ENCODE data around the gene HCCS.
"Not testable (repeated sequence)": the region's sequence is repeated elsewhere in the genome, so short reads cannot be mapped to it uniquely, and the experiment has no call there.

HCCS gene

GRCh38 chrX:11111037-11111851 is at the start of gene HCCS:
TSS of gene HCCS (plus strand) at chrX:11111332. CDS start at chrX:11112061, 729 bp downstream.
- peak; percentile 65 for DNase-seq

DNA sequence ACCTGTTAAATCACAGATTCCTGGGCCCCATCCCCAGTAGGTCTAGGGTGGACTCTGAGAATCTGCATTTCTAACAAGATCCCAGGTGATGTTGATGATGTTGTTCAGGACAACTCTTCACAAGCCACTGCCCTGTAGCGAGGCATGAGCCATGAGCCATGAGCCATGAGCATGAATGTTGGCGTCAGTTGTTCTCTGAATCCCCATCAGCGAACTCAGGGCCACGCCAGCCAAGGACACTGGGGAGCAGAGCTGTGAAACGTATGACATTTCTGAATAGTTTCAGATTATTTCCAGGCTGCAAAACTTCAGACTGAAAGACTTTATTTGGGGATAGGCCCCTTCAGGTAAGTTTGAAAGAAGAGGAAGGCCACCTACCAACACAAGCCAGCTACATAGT is 46.9 kb upstream of the HCCS start:
- no peak for DNase-seq

- no peak for DNase-seq
Observed at GRCh38 chrX:11064851-11065600, 46.1 kb upstream of the HCCS start.

DNA sequence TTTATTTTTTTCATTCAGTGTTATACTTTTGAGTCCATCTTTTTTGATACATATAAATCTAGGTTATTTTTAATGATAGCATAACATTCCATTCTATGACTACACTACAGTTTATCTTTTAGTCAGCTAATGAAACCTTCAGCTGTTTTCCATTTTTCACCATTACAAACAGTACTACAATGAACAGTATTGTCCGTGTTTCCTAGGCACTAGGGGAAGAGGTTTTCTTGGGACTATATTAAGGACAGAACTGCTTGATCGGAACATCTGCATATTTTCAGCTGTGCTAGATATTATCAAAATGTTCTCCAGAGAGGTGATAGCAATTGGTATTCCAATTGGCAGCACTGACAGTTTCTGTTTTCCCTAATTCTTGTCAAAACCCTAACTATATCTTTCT is 44.3 kb upstream of the HCCS start:
- no peak for DNase-seq

- DNase-seq: no peak
Observed at GRCh38 chrX:11073381-11073780, 37.8 kb upstream of the HCCS start.

GRCh38 chrX:11080741-11081305 is 30.3 kb upstream of the HCCS start:
- DNase-seq: no peak

DNA sequence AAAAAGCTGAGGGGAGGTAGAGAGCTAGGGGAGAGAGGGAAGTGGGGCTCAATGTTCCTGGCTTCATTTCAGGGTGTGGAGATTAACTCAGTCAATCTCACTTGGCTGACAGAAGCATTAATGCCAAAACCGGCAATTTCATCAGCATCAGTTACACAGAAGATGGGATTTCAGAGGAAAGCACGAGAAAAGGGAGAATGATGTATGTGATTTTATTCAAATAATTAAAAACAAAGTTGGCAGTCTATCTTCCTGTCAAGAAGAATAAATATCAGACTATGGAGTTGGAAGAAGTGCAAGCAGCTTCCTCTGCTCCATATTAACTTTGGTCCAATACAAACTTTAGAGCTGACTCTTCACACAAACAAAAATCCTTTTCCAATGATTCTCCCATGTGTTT is 29.6 kb upstream of the HCCS start:
- no peak for DNase-seq

- DNase-seq: no peak
Observed at GRCh38 chrX:11085305-11085704, 25.8 kb upstream of the HCCS start.

DNA sequence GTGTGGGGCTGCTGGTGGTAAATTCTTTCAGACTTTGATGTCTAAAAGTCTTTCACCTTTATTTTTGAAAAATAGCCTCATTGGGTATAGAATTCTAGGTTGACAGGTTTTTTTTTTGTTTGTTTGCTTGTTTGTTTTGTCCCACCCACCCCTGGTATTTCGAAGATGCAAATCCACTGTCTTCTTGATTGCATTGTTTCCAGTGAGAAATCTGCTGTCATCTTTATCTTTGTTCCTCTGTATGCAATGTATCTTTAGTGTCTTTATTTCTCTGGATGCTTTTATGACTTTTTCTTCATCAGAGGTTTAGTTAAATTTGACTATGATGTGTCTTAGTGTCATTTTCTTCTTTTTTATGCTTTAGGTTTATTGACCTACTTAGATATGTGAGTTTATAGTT is 21.3 kb upstream of the HCCS start:
- DNase-seq: no peak

DNA sequence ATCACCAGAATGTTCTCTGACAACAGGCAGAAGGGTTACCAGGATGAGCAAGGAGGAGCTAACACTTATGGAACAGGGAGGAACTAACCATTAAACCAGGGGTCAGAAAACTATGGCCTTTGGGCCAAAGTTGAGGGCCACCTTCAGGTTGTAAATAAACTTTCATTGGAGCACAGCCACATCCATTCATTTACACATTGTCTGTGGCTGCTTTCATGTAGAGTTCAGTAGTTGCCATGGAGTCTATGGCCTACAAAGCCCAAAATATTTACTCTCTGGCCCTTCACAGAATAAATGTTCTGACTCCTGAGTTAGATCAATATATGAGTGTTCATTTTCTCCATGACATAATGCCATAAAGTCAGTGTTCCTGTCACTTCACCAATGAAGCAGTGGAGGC is 13.2 kb upstream of the HCCS start:
- no peak for DNase-seq

DNA sequence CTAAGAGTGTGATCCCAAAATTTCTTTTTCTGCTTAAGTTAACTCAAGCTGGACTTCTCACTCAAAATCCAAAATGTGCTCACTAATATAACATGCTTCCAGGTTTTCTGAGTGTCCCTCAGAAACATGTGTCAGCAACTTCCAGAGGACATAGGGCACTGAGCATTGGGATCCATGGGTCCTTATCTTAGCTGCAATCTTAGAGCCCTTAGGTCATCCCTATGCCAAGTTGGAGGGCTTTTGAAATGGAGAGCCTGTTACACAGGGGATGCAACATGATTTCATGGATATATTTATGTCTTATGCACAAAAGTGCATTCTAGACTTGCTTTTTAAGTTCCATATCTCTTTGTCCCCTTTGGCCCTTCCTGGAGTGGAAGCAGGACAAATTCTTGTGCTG is 11.7 kb upstream of the HCCS start:
- DNase-seq: no peak

- peak; percentile 15 for DNase-seq
Observed at GRCh38 chrX:11100281-11101035, 10.7 kb upstream of the HCCS start.

- no peak for DNase-seq
Observed at GRCh38 chrX:11103006-11103405, 8.1 kb upstream of the HCCS start.

GRCh38 chrX:11103751-11104150 is 7.4 kb upstream of the HCCS start:
- no peak for DNase-seq

- no peak for DNase-seq
Observed at GRCh38 chrX:11105080-11105479, 6.1 kb upstream of the HCCS start.

GRCh38 chrX:11108253-11108941 is 2.7 kb upstream of the HCCS start:
- DNase-seq: no peak

GRCh38 chrX:11109968-11110367 is 1.2 kb upstream of the HCCS start:
- no peak for DNase-seq

DNA sequence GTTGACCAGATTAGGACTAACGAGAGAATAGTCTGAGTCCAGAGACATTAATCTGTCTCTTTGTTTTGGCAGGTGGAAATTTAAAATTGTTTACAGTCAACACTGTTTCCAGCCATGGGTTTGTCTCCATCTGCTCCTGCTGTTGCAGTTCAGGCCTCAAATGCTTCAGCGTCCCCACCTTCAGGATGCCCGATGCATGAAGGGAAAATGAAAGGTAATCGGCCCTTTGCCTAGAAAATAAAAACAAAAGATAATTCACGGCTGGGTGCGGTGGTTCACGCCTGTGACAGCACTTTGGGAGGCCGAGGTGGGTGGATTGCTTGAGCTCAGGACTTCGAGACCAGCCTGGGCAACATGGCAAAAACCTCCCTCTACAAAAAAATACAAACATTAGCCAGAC is 815 bp downstream of the HCCS start:
- no peak for DNase-seq

DNA sequence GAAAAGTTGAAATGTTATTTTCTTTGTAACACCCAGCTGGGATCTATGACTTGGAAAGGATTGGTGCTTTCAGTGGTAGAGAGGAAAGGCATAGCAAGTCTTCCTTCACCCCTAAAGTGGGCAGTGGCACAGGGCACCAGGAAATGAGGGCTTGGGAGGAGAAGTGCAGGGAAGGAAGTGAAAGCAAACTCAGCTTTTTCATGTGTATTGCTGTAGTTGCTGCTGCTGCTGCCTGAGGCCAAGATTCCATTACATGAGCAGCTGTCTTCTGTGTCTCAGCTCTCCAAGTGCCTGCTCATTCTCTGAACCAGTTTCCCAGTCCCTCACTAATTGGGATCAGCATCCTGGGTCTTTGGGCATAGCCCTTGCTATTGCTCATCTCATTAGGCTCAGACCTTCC is 2.6 kb downstream of the HCCS start:
- DNase-seq: no peak

GRCh38 chrX:11117745-11118144 is 6.6 kb downstream of the HCCS start:
- no peak for DNase-seq

DNA sequence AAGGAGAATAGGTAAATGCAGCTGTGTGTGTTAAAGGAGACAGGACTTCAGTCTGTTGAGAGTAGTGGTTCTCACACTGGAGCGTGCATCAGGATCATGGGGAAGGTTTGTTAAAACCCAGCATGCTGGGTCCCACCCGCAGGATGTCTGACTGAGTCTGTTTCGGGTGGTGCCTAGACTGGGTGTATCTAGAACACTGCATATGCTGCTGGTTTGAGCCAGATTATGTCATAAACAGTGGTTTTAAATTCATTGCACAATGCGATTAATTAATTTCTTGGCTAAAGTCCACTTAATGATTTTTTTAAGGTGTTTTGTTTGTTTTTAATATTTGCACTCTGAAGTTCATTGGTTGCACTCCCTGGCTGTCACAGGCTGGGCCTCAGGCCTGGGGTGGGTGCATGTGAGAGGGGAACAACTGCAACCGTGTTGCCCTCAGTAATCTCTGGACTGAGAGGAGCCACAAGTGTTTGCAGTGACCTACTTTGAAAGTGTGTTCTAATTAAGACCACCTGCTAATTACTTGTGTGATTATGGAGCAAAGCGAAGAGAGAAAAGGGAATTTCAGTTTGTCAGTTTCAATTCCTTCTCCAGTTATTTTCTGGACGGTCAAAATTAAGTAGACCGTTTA is 8.3 kb downstream of the HCCS start:
- DNase-seq: no peak

GRCh38 chrX:11123087-11123486 is 12.0 kb downstream of the HCCS start:
- DNase-seq: not testable (repeated sequence)
